Endothelial cell of umbilical vein (primary cell): Measurements from ENCODE around the gene GSN. TPM values are rescaled to one million over a fixed set of nuclear protein-coding genes. Genes with fewer than 3 reads are reported as not detected.

Experiments used
- BruUV-seq: library from RNA; stranded (reverse); fragments of 400-500 nt; replicated peaks from 2 replicates; lab custom pipeline; 2021; lab: Mats Ljungman, UMichigan
- CTCF ChIA-PET: fragments of 300-600, 350-600 bp; sonication (Branson Sonifier 250); formaldehyde crosslinking; loops from one replicate; lab custom pipeline; 2021; ENCODE audit warnings: antibody characterized with exemption, inconsistent platforms; lab: Charles Lee
- POLR2A ChIA-PET: fragments of 300-600, 350-600 bp; sonication (Branson Sonifier 250); formaldehyde crosslinking; loops from one replicate; lab custom pipeline; 2021; ENCODE audit warnings: antibody characterized with exemption, inconsistent platforms; lab: Charles Lee
- DNase-seq: peaks from one replicate; pipeline ENCODE4 v3.0.0-alpha.2; 2011; ENCODE audit warnings: low read depth, low spot score
- FAIRE-seq: peaks from 2 replicates; lab custom pipeline; 2011; peaks lifted over from hg19 to GRCh38; lab: Jason Lieb, UNC
- H2AFZ ChIP-seq: 2 replicates; pipeline ENCODE4 v1.6.0; 2012; ENCODE audit warnings: low read depth, low read length, control low read depth, inconsistent platforms
- H3K27ac ChIP-seq: 2 replicates; pipeline ENCODE4 v1.5.1; 2011; ENCODE audit warnings: low read depth, mild to moderate bottlenecking, control low read depth, low read length, moderate library complexity; ENCODE audit not compliant: insufficient read depth
- H3K27me3 ChIP-seq, 2 experiments: 2 replicates each; pipeline versions ENCODE4 v1.6.0 to v1.6.1; 2011; ENCODE audit warnings: low read length in 2 of 2, mixed read lengths in 1 of 2; ENCODE audit not compliant: control insufficient read depth in 2 of 2, insufficient read depth in 2 of 2
- H3K36me3 ChIP-seq, 2 experiments: 2 replicates in 1 of 2; 3 replicates in 1 of 2; pipeline ENCODE4 v1.5.1; 2011; ENCODE audit warnings: low read length in 2 of 2, mild to moderate bottlenecking in 1 of 2, moderate library complexity in 1 of 2; ENCODE audit not compliant: control insufficient read depth in 2 of 2, insufficient read depth in 2 of 2; ENCODE audit errors: extremely low read depth in 1 of 2
- H3K4me1 ChIP-seq: 3 replicates; pipeline ENCODE4 v1.5.1; 2011; ENCODE audit warnings: mild to moderate bottlenecking, low read length; ENCODE audit not compliant: control insufficient read depth, insufficient read depth; ENCODE audit errors: extremely low read depth
- H3K4me2 ChIP-seq: 2 replicates; pipeline ENCODE4 v1.6.1; 2011; ENCODE audit warnings: low read length, control low read depth, mixed read lengths; ENCODE audit not compliant: insufficient read depth
- H3K4me3 ChIP-seq, 3 experiments: fragments of 200-600 bp in 1 of 3; sonication (generic), shearing (Covaris generic) in 1 of 3; replicated peaks in 1 of 3; 2 replicates each; pipeline ENCODE4 v1.5.1; 2011 to 2016; ENCODE audit warnings: control low read depth in 3 of 3, low read length in 3 of 3, mild to moderate bottlenecking in 2 of 3, inconsistent platforms in 1 of 3, low read depth in 1 of 3, moderate library complexity in 1 of 3; ENCODE audit not compliant: insufficient read depth in 1 of 3
- H3K79me2 ChIP-seq: 2 replicates; pipeline ENCODE4 v1.6.0; 2012; ENCODE audit warnings: low read length, inconsistent platforms; ENCODE audit not compliant: control insufficient read depth, insufficient read depth
- H3K9ac ChIP-seq: replicated peaks from 2 replicates; pipeline ENCODE3; 2011; ENCODE audit warnings: low read length, control low read depth; ENCODE audit not compliant: insufficient read depth; ENCODE audit errors: extremely low read depth
- H3K9me1 ChIP-seq: replicated peaks from 3 replicates; pipeline ENCODE4 v1.6.0; 2011; ENCODE audit warnings: mild to moderate bottlenecking, low read length; ENCODE audit not compliant: control insufficient read depth, insufficient read depth; ENCODE audit errors: extremely low read depth
- H3K9me3 ChIP-seq: replicated peaks from 2 replicates; pipeline ENCODE4 v1.5.1; 2012; ENCODE audit warnings: low read length, inconsistent platforms; ENCODE audit not compliant: control insufficient read depth, insufficient read depth
- H4K20me1 ChIP-seq: replicated peaks from 2 replicates; pipeline ENCODE3; 2011; ENCODE audit warnings: mild to moderate bottlenecking, low read length; ENCODE audit not compliant: control insufficient read depth, insufficient read depth; ENCODE audit errors: extremely low read depth
- EZH2 ChIP-seq: IDR thresholded peaks from 2 replicates; pipeline ENCODE4 v1.6.1; 2012; ENCODE audit warnings: borderline replicate concordance, low read depth, mild to moderate bottlenecking, moderate library complexity, low read length, inconsistent platforms; ENCODE audit not compliant: severe bottlenecking
- FOS ChIP-seq: IDR thresholded peaks from 2 replicates; pipeline ENCODE4 v1.6.1; 2011; ENCODE audit warnings: mild to moderate bottlenecking, low read length, moderate library complexity, borderline replicate concordance; ENCODE audit not compliant: insufficient read depth
- GATA2 ChIP-seq: IDR thresholded peaks from 2 replicates; pipeline ENCODE4 v1.7.0; 2011; ENCODE audit warnings: low read depth, mild to moderate bottlenecking, moderate library complexity, mixed read lengths, low read length; ENCODE audit not compliant: insufficient read length, insufficient read depth
- JUN ChIP-seq: IDR thresholded peaks from 2 replicates; pipeline ENCODE4 v1.6.1; 2011; ENCODE audit warnings: borderline replicate concordance, low read depth; ENCODE audit not compliant: insufficient read length, insufficient read depth
- MYC ChIP-seq: IDR thresholded peaks from one replicate; pipeline ENCODE4 v1.6.1; 2011; ENCODE audit warnings: mild to moderate bottlenecking, low read depth, low read length
- POLR2A ChIP-seq: IDR thresholded peaks from 2 replicates; pipeline ENCODE4 v1.6.1; 2012; ENCODE audit warnings: low read depth, mild to moderate bottlenecking, control low read depth, low read length
- POLR2AphosphoS5 ChIP-seq: IDR thresholded peaks from 2 replicates; pipeline ENCODE4 v1.6.1; 2012; ENCODE audit warnings: low read depth, mild to moderate bottlenecking, control low read depth, low read length, moderate library complexity; ENCODE audit not compliant: insufficient read depth
- dilution Hi-C: fragments of 300-500 bp; cut with MboI; formaldehyde crosslinking; loops from one replicate; pipeline ENCODE4 v1.15.0; 2019; ENCODE audit warnings: low sequenced_read_pairs; ENCODE audit not compliant: extremely low pct_ligation_motif_present
- intact Hi-C: fragments of 100-400 bp; cut with micrococcal nuclease; formaldehyde crosslinking; loops from one replicate; pipeline ENCODE4 v1.10.0; 2022
- polyA plus RNA-seq, 4 experiments: library from polyadenylated mRNA; depleted of rRNA in 3 of 4; stranded (reverse) in 3 of 4; unstranded in 1 of 4; fragments of >200 nt; gene quantifications; 2 replicates each; pipeline versions ENCODE4 v1.2.1 to v1.2.3, GENCODE V29; 2011 to 2012; ENCODE audit warnings: missing spikeins in 1 of 4
- total RNA-seq: library from RNA; stranded (reverse); gene quantifications from 2 replicates; pipeline ENCODE4 v1.2.3, GENCODE V29; 2021
- TF ChIP-seq, protein P1 (sequence below), 2 donors: IDR thresholded peaks; 1 replicate in 1 of 2; 2 replicates in 1 of 2; pipeline ENCODE4 v1.5.1; 2011; ENCODE audit warnings: low read length in 2 of 2, mild to moderate bottlenecking in 2 of 2, moderate library complexity in 2 of 2, control low read depth in 1 of 2, inconsistent platforms in 1 of 2, low read depth in 1 of 2; ENCODE audit not compliant: insufficient read depth in 1 of 2; ENCODE audit errors: extremely low read depth in 1 of 2
- TF ChIP-seq, protein P2 (sequence below): IDR thresholded peaks from 2 replicates; pipeline ENCODE4 v1.6.1; 2011; ENCODE audit not compliant: insufficient read depth, insufficient read length

Gene GSN
- total and polyA plus RNA-seq, 2 donors (not counting 3 experiments of a cell fraction or from before 2014, with no cell fraction given), result 130 to 232 TPM

DNA sequence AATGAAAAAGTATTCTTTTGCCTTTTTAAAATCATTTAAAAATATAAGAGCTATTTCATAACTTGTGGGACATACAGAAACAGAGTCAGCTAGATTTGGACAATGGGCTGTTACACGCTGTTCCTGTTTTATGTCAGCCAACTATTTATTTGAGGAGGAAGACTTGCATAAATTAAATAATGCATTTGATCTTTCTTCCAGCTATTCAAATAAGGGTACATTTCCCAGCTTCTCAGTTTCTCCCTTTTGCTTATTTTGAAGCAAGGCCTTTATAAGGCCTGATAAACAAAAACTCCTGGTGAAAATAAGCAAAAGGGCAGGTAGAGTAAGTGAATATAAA is 95.6 kb downstream of the GSN start:
- peaks cover 96% of the 10 kb centered on the region for H3K4me1 ChIP-seq
- peak; percentile 56 for DNase-seq
- FAIRE-seq, result no peak
- H2AFZ ChIP-seq, result no peak overlapping the region
- no TSS peak for BruUV-seq
- H3K36me3 ChIP-seq, result peaks cover 0 to 2% of the 10 kb centered on the region in 2 experiments
- no peaks in the 10 kb centered on the region for H3K27me3 ChIP-seq
- TF ChIP-seq EZH2 (no peak), FOS (no peak), GATA2 (no peak), POLR2AphosphoS5 (no peak), POLR2A (no peak), MYC (no peak), JUN (no peak)
- TF ChIP-seq, protein P1, sequence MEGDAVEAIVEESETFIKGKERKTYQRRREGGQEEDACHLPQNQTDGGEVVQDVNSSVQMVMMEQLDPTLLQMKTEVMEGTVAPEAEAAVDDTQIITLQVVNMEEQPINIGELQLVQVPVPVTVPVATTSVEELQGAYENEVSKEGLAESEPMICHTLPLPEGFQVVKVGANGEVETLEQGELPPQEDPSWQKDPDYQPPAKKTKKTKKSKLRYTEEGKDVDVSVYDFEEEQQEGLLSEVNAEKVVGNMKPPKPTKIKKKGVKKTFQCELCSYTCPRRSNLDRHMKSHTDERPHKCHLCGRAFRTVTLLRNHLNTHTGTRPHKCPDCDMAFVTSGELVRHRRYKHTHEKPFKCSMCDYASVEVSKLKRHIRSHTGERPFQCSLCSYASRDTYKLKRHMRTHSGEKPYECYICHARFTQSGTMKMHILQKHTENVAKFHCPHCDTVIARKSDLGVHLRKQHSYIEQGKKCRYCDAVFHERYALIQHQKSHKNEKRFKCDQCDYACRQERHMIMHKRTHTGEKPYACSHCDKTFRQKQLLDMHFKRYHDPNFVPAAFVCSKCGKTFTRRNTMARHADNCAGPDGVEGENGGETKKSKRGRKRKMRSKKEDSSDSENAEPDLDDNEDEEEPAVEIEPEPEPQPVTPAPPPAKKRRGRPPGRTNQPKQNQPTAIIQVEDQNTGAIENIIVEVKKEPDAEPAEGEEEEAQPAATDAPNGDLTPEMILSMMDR (IDR thresholded peaks at IDR 0.05; ENCODE audit: extremely low read depth in 1 of 2, insufficient read depth in 1 of 2, low read depth in 1 of 2, low read length in 2 of 2), result no peak
- TF ChIP-seq, protein P2, sequence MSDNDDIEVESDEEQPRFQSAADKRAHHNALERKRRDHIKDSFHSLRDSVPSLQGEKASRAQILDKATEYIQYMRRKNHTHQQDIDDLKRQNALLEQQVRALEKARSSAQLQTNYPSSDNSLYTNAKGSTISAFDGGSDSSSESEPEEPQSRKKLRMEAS, result no peak
- no peaks in the 10 kb centered on the region for H3K9me3 ChIP-seq
- H3K4me2 ChIP-seq, result peak overlapping the region; percentile 59
- intact Hi-C loops (no loop called here), dilution Hi-C loops (no loop called here)
- H3K4me3 ChIP-seq, result no peak overlapping the region
- peak overlapping the region; percentile 66 for H3K27ac ChIP-seq
- no peaks in the 10 kb centered on the region for H4K20me1 ChIP-seq
- peaks cover 80% of the 10 kb centered on the region for H3K79me2 ChIP-seq
- no peaks in the 10 kb centered on the region for H3K9me1 ChIP-seq
- ChIA-PET CTCF (interaction anchor here (1.2 to 2.5 kb wide), 5 partner anchors 9 to 44 kb away, joined by 4 to 21 read pairs (median 8); no protein-coding TSS in a partner anchor), POLR2A (interaction anchor here (2.5 kb wide), 1 partner anchor 10 kb away, joined by 11 read pairs; no protein-coding TSS in a partner anchor)
- H3K9ac ChIP-seq, result peak overlapping the region; percentile 40
